H9 (cell line): ENCODE results near the gene SLCO2A1. TPM values are rescaled to one million over a fixed set of nuclear protein-coding genes. Genes with fewer than 3 reads are reported as not detected.

Experiments used
- DNase-seq: peaks from one replicate; pipeline ENCODE4 v3.0.0-alpha.2; 2017
- H2AFZ ChIP-seq: one replicate; pipeline ENCODE4 v1.6.1; 2013; ENCODE audit warnings: mild to moderate bottlenecking, low read length, control low read depth, moderate library complexity
- H2AK5ac ChIP-seq: 2 replicates; pipeline ENCODE4 v1.6.1; 2013; ENCODE audit warnings: low read length, control low read depth, mixed read lengths; ENCODE audit not compliant: insufficient read length
- H2BK120ac ChIP-seq: one replicate; pipeline ENCODE4 v1.6.1; 2013; ENCODE audit warnings: low read depth, mild to moderate bottlenecking, low read length, control low read depth, inconsistent platforms; ENCODE audit not compliant: poor library complexity, severe bottlenecking
- H2BK12ac ChIP-seq: 2 replicates; pipeline ENCODE4 v1.6.1; 2013; ENCODE audit warnings: low read length, control low read depth, mixed read lengths, low read depth; ENCODE audit not compliant: insufficient read length
- H2BK15ac ChIP-seq: 2 replicates; pipeline ENCODE4 v1.6.1; 2013; ENCODE audit warnings: low read depth, low read length, control low read depth
- H2BK20ac ChIP-seq: one replicate; pipeline ENCODE4 v1.6.1; 2013; ENCODE audit warnings: low read depth, mild to moderate bottlenecking, low read length, control low read depth, inconsistent platforms; ENCODE audit not compliant: poor library complexity, severe bottlenecking
- H2BK5ac ChIP-seq: 2 replicates; pipeline ENCODE4 v1.6.1; 2013; ENCODE audit warnings: low read length, control low read depth, mixed read lengths; ENCODE audit not compliant: insufficient read length
- H3K14ac ChIP-seq: 2 replicates; pipeline ENCODE4 v1.6.1; 2013; ENCODE audit warnings: low read length, control low read depth; ENCODE audit not compliant: insufficient read depth
- H3K18ac ChIP-seq: 2 replicates; pipeline ENCODE4 v1.6.1; 2013; ENCODE audit warnings: low read depth, mild to moderate bottlenecking, mixed read lengths, low read length, control low read depth; ENCODE audit not compliant: insufficient read length
- H3K23ac ChIP-seq: 2 replicates; pipeline ENCODE4 v1.6.1; 2013; ENCODE audit warnings: low read length, control low read depth, mixed read lengths, low read depth; ENCODE audit not compliant: insufficient read length
- H3K23me2 ChIP-seq: 2 replicates; pipeline ENCODE4 v1.6.1; 2013; ENCODE audit warnings: low read depth, mild to moderate bottlenecking, mixed read lengths, low read length, control low read depth; ENCODE audit not compliant: insufficient read length, poor library complexity, severe bottlenecking
- H3K27ac ChIP-seq: 2 replicates; pipeline ENCODE4 v1.5.1; 2013; ENCODE audit warnings: low read length, control low read depth, mixed read lengths, low read depth; ENCODE audit not compliant: insufficient read length
- H3K27me3 ChIP-seq: 2 replicates; pipeline ENCODE4 v1.6.1; 2013; ENCODE audit warnings: low read length, control low read depth, inconsistent platforms; ENCODE audit not compliant: insufficient read depth
- H3K4ac ChIP-seq: 2 replicates; pipeline ENCODE4 v1.6.1; 2013; ENCODE audit warnings: low read depth, mild to moderate bottlenecking, control low read depth, inconsistent platforms, low read length, moderate library complexity
- H3K4me1 ChIP-seq: 2 replicates; pipeline ENCODE4 v1.6.1; 2013; ENCODE audit warnings: low read length, control low read depth, inconsistent platforms; ENCODE audit not compliant: insufficient read depth
- H3K4me2 ChIP-seq: 2 replicates; pipeline ENCODE4 v1.6.1; 2013; ENCODE audit warnings: low read length, control low read depth, mixed read lengths; ENCODE audit not compliant: insufficient read length, insufficient read depth
- H3K56ac ChIP-seq: 2 replicates; pipeline ENCODE4 v1.6.1; 2013; ENCODE audit warnings: low read depth, mild to moderate bottlenecking, mixed read lengths, low read length, control low read depth; ENCODE audit not compliant: insufficient read length
- H3K79me1 ChIP-seq: 2 replicates; pipeline ENCODE4 v1.6.1; 2013; ENCODE audit warnings: low read depth, mild to moderate bottlenecking, moderate library complexity, low read length, control low read depth, inconsistent platforms; ENCODE audit not compliant: insufficient read depth, poor library complexity, severe bottlenecking
- H3K79me2 ChIP-seq: 2 replicates; pipeline ENCODE4 v1.6.1; 2013; ENCODE audit warnings: low read length, control low read depth, inconsistent platforms; ENCODE audit not compliant: insufficient read depth
- H3K9ac ChIP-seq: 2 replicates; pipeline ENCODE4 v1.6.1; 2013; ENCODE audit warnings: low read length, control low read depth, mixed read lengths; ENCODE audit not compliant: insufficient read length; ENCODE audit errors: extremely low read depth
- H3K9me3 ChIP-seq: one replicate; pipeline ENCODE4 v1.6.1; 2013; ENCODE audit warnings: low read depth, low read length, inconsistent platforms; ENCODE audit not compliant: control insufficient read depth
- H3T11ph ChIP-seq: one replicate; pipeline ENCODE4 v1.6.1; 2013; ENCODE audit warnings: mild to moderate bottlenecking, low read length, control low read depth, inconsistent platforms
- H4K20me1 ChIP-seq: one replicate; pipeline ENCODE4 v1.6.1; 2013; ENCODE audit not compliant: control insufficient read depth, insufficient read length, insufficient read depth
- H4K5ac ChIP-seq: 2 replicates; pipeline ENCODE4 v1.6.1; 2013; ENCODE audit warnings: low read depth, mild to moderate bottlenecking, mixed read lengths, low read length, control low read depth; ENCODE audit not compliant: insufficient read length
- H4K8ac ChIP-seq: replicated peaks from 2 replicates; pipeline ENCODE4 v1.6.1; 2013; ENCODE audit warnings: low read length, control low read depth, mixed read lengths, low read depth; ENCODE audit not compliant: insufficient read length
- H4K91ac ChIP-seq: 2 replicates; pipeline ENCODE4 v1.6.1; 2013; ENCODE audit warnings: low read depth, mild to moderate bottlenecking, moderate library complexity, mixed read lengths, low read length, control low read depth; ENCODE audit not compliant: insufficient read length
- H3K27ac Mint-ChIP-seq, 3 experiments: 2 replicates in 2 of 3; 3 replicates in 1 of 3; pipeline ENCODE4 v1.8.0; 2020 to 2021; ENCODE audit warnings: mixed read lengths in 3 of 3, mild to moderate bottlenecking in 1 of 3, moderate library complexity in 1 of 3
- H3K27me3 Mint-ChIP-seq: 2 replicates; pipeline ENCODE4 v1.8.0; 2021; ENCODE audit warnings: low read depth, mild to moderate bottlenecking, moderate library complexity, mixed read lengths
- H3K36me3 Mint-ChIP-seq, 3 experiments: 2 replicates in 2 of 3; 3 replicates in 1 of 3; pipeline ENCODE4 v1.8.0; 2020 to 2021; ENCODE audit warnings: low read depth in 3 of 3, mixed read lengths in 3 of 3; ENCODE audit not compliant: insufficient read depth in 1 of 3
- H3K4me1 Mint-ChIP-seq, 2 experiments: 2 replicates each; pipeline ENCODE4 v1.8.0; 2020; ENCODE audit warnings: mixed read lengths in 2 of 2
- H3K4me3 Mint-ChIP-seq, 2 experiments: 2 replicates in 1 of 2; 3 replicates in 1 of 2; pipeline ENCODE4 v1.8.0; 2020 to 2021; ENCODE audit warnings: mild to moderate bottlenecking in 2 of 2, mixed read lengths in 2 of 2, moderate library complexity in 1 of 2
- H3K9me3 Mint-ChIP-seq, 2 experiments: 2 replicates in 1 of 2; 3 replicates in 1 of 2; pipeline ENCODE4 v1.8.0; 2020; ENCODE audit warnings: mild to moderate bottlenecking in 2 of 2, mixed read lengths in 2 of 2, moderate library complexity in 1 of 2
- WGBS: extraction: QIAGEN DNeasy Blood & Tissue Kit; methylation state at CpG from one replicate; pipeline ENCODE4 v1.1.7; 2013; ENCODE audit warnings: missing lambda C conversion rate, low lambda C conversion rate, mixed read lengths; ENCODE audit not compliant: insufficient read length; ENCODE audit errors: extremely low coverage; 5-methylcytosine and 5-hydroxymethylcytosine counted together
- total RNA-seq: library from RNA; stranded (reverse); gene quantifications from 2 replicates; pipeline ENCODE4 v1.2.1, GENCODE V29; 2021
- TF ChIP-seq, protein P1 (sequence below): fragments of 200-600 bp; sonication (generic); conservative IDR thresholded peaks from 3 replicates; pipeline ENCODE4 v1.8.0; 2021; ENCODE audit warnings: antibody characterized with exemption, mild to moderate bottlenecking

SLCO2A1 gene
- total RNA-seq, 1 experiment from 2014 or later, result 0.98 TPM

DNA sequence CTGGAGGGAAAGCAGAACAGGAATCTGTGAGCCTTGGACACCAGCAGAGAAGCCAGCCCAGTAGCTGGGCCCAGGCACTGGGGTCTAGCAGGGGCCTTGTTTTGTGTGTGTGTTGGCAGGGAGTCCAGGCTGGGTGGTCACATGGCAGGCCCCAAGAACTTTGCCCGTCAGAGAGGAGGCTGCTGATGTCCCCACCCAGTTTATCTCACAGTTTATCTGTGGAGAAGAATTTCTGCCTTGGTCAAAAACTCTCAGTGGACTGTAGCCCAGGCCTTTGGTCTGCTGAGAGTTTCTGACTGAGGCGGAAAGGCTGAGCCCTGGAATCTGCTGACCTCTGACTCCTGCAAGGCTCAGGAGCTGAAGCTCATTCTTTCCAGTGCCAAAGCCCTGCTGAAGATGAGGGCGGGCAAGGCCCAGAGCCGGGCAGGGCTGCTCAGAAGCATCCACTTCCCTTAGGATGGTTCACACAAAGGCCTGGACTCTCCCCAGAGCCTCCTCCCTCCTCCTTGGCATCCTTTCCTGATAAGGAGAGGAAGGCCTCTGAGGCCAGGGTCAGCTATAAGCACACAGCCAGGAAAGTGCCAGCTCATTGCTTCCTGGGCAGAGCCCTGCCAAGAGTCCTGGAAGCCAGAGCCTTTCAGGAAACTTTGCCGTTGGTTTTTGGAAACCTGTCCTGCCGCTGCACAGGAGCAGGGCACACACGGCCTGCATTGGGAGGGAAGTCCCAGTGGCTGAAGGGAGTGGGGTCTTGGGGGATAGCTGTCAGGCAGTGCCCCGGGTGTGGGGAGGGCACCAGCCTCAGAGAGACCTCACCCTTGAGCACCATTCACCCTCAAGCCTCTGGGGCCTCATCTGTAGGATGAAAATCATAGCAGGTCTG lies 37.2 kb upstream of the SLCO2A1 start:
- Mint-ChIP-seq H3K27me3 (peaks cover 8% of the 10 kb centered on the region), H3K4me1 (peaks cover 0 to 9% of the 10 kb centered on the region in 2 experiments; a peak in 3 of 4 replicates), H3K9me3 (peaks cover 0 to 7% of the 10 kb centered on the region in 2 experiments; a peak in 1 of 5 replicates), H3K4me3 (no peak overlapping the region), H3K27ac (no peak overlapping the region), H3K36me3 (no peaks in the 10 kb centered on the region)
- Histone ChIP-seq H4K5ac (no peak overlapping the region), H3K9ac (no peak overlapping the region), H3K27ac (no peak overlapping the region), H3K18ac (no peak overlapping the region), H3K4me1 (no peaks in the 10 kb centered on the region), H4K8ac (no peak overlapping the region), H3K4ac (no peak overlapping the region), H4K91ac (no peak overlapping the region), H2AFZ (no peak overlapping the region), H2BK12ac (no peak overlapping the region), H3K27me3 (no peaks in the 10 kb centered on the region; the same call in 1 of the 2 replicates), H3K9me3 (no peaks in the 10 kb centered on the region), H3K23me2 (no peaks in the 10 kb centered on the region), H2AK5ac (no peak overlapping the region), H3K79me2 (no peaks in the 10 kb centered on the region), H3K23ac (no peak overlapping the region), H2BK15ac (no peak overlapping the region), H3T11ph (no peak overlapping the region), H3K79me1 (no peaks in the 10 kb centered on the region), H3K14ac (no peak overlapping the region), H2BK5ac (no peak overlapping the region), H3K56ac (no peak overlapping the region), H2BK120ac (no peak overlapping the region), H2BK20ac (no peak overlapping the region), H4K20me1 (no peaks in the 10 kb centered on the region), H3K4me2 (no peak overlapping the region)
- TF ChIP-seq, protein P1, sequence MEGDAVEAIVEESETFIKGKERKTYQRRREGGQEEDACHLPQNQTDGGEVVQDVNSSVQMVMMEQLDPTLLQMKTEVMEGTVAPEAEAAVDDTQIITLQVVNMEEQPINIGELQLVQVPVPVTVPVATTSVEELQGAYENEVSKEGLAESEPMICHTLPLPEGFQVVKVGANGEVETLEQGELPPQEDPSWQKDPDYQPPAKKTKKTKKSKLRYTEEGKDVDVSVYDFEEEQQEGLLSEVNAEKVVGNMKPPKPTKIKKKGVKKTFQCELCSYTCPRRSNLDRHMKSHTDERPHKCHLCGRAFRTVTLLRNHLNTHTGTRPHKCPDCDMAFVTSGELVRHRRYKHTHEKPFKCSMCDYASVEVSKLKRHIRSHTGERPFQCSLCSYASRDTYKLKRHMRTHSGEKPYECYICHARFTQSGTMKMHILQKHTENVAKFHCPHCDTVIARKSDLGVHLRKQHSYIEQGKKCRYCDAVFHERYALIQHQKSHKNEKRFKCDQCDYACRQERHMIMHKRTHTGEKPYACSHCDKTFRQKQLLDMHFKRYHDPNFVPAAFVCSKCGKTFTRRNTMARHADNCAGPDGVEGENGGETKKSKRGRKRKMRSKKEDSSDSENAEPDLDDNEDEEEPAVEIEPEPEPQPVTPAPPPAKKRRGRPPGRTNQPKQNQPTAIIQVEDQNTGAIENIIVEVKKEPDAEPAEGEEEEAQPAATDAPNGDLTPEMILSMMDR, result no peak
- DNase-seq, result no peak
- no CpG with 5 or more reads among the region's 8 CpGs for WGBS
